Right lung (tissue), 5 donors: ENCODE data around the gene USP50. TPM values are rescaled to one million over a fixed set of nuclear protein-coding genes. Genes with fewer than 3 reads are reported as not detected.
"Not testable (repeated sequence)": the region's sequence is repeated elsewhere in the genome, so short reads cannot be mapped to it uniquely, and the experiment has no call there.

ENCODE experiments used
- DNase-seq, 2 donors: peaks; one replicate each; pipeline ENCODE4 v3.0.0-alpha.2; 2013
- polyA plus RNA-seq, 5 donors: library from polyadenylated mRNA; unstranded; fragments of 120-200 nt; gene quantifications; one replicate each; pipeline versions ENCODE4 v1.2.1 to v1.2.3, GENCODE V29; 2013; ENCODE audit warnings: inconsistent platforms in 1 of 5, low replicate concordance in 1 of 5; ENCODE audit not compliant: insufficient read length in 5 of 5, insufficient read depth in 1 of 5

Gene USP50
- polyA plus RNA-seq, 5 donors: 0.10 to 1.1 (median 0.66) TPM; not detected in 1

- not testable (repeated sequence) for DNase-seq
Measured at GRCh38 chr15:50505656-50506055, 40.8 kb downstream of the USP50 start.

GRCh38 chr15:50503144-50503543 lies 43.3 kb downstream of the USP50 start:
- DNase-seq: no peak

GRCh38 chr15:50501815-50502214 lies 44.7 kb downstream of the USP50 start:
- no peak for DNase-seq

- no peak for DNase-seq
Measured at GRCh38 chr15:50500352-50500751, 46.1 kb downstream of the USP50 start.

GRCh38 chr15:50496692-50497091 lies 49.8 kb downstream of the USP50 start:
- no peak for DNase-seq

- DNase-seq: not testable (repeated sequence)
Measured at GRCh38 chr15:50494547-50494946, 51.9 kb downstream of the USP50 start.

GRCh38 chr15:50493625-50494024 lies 52.8 kb downstream of the USP50 start:
- no peak for DNase-seq

- no peak for DNase-seq
Measured at GRCh38 chr15:50487287-50487686, 59.2 kb downstream of the USP50 start.

- no peak for DNase-seq
Measured at GRCh38 chr15:50485389-50485788, 61.1 kb downstream of the USP50 start.

- DNase-seq: no peak
Measured at GRCh38 chr15:50484781-50485180, 61.7 kb downstream of the USP50 start.

GRCh38 chr15:50476143-50476542 lies 70.3 kb downstream of the USP50 start:
- DNase-seq: no peak

GRCh38 chr15:50471072-50471471 lies 75.4 kb downstream of the USP50 start:
- DNase-seq: no peak

- DNase-seq: peak; percentile 32 to 42
Measured at GRCh38 chr15:50463423-50464358, 82.8 kb downstream of the USP50 start.

GRCh38 chr15:50458348-50459112 lies 87.9 kb downstream of the USP50 start:
- DNase-seq: no peak

- peak in 1 of 2 donors; percentile 2 for DNase-seq
Measured at GRCh38 chr15:50452927-50453326, 93.5 kb downstream of the USP50 start.

Other genes with a start within 250 kb of the USP50 start
- 10 to 100 TPM; 29.3 to 43.1 (median 38.9) TPM for gene GABPB1, start 191.5 kb downstream of the USP50 start, polyA plus RNA-seq
- 10 to 100 TPM; 43.2 to 73.4 (median 62.7) TPM for gene USP8, start 122.3 kb downstream of the USP50 start, polyA plus RNA-seq
- gene TRPM7, start 140.1 kb upstream of the USP50 start, polyA plus RNA-seq: 10 to 100 TPM; 29.2 to 48.2 (median 45.3) TPM
- 10 to 100 TPM; 50.0 to 86.2 (median 76.7) TPM for gene SPPL2A, start 219.0 kb upstream of the USP50 start, polyA plus RNA-seq